ENCODE measurements around the gene GSN. TPM values are rescaled to one million over a fixed set of nuclear protein-coding genes. Genes with fewer than 3 reads are reported as not detected.

GSN gene
- polyA plus RNA-seq = 1,000 to 10,000 TPM in 2 of 3 donors, 100 to 1,000 TPM in 1; 183 to 2,232 (median 1,519) TPM

- 1 to 3% (median 2%) methylated on average over 40 to 63 of the region's 64 CpGs for WGBS, 3 donors
- no peak within 1 kb of the TSS for H3K27ac ChIP-seq (ENCODE audit: low read depth, low read length)
Observed at GRCh38 chr9:121267689-121268597, at the start of gene GSN. Gene GSN, plus strand, starts transcription at chr9:121268162. Its CDS starts 33,810 bp downstream, at chr9:121301972.

GRCh38 chr9:121218357-121219027 is 49.5 kb upstream of the GSN start:
- WGBS, 3 donors = 93 to 94% (median 93%) methylated on average over 8 of the region's 8 CpGs

DNA sequence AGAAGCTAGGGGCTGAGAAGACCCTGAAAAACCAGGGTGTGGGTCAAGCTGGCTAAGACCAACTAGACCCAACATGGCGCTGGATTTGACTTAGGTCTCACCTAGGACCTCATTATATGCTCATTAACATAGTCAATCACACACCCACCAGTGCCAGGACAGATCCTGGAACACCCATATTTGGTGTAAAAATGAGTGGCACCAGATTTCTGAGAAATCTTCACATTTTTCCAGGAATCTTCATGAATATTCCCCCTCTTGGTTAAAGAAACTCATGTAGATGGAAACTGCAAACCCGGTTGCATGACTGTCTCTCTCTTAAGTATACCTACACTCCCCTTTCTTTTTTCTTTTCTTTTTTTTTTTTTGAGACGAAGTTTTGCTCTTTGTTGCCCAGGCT is 48.4 kb upstream of the GSN start:
- no peak overlapping the region for H3K27ac ChIP-seq (ENCODE audit: low read depth, low read length)
- WGBS, 3 donors = 94 to 95% (median 94%) methylated on average over 3 of the region's 3 CpGs

More at GRCh38 chr9:121218357-121219027, 49.5 kb upstream of the GSN start:
- H3K27ac ChIP-seq (ENCODE audit: low read depth, low read length) = no peak overlapping the region

GRCh38 chr9:121220996-121221663 is 46.8 kb upstream of the GSN start:
- no peak overlapping the region for H3K27ac ChIP-seq (ENCODE audit: low read depth, low read length)
- 62 to 85% (median 71%) methylated on average over 13 of the region's 13 CpGs for WGBS, 3 donors

GRCh38 chr9:121221664-121222055 is 46.3 kb upstream of the GSN start:
- H3K27ac ChIP-seq (ENCODE audit: low read depth, low read length) = no peak overlapping the region
- 95 to 100% (median 96%) methylated on average over 2 of the region's 2 CpGs for WGBS, 3 donors

DNA sequence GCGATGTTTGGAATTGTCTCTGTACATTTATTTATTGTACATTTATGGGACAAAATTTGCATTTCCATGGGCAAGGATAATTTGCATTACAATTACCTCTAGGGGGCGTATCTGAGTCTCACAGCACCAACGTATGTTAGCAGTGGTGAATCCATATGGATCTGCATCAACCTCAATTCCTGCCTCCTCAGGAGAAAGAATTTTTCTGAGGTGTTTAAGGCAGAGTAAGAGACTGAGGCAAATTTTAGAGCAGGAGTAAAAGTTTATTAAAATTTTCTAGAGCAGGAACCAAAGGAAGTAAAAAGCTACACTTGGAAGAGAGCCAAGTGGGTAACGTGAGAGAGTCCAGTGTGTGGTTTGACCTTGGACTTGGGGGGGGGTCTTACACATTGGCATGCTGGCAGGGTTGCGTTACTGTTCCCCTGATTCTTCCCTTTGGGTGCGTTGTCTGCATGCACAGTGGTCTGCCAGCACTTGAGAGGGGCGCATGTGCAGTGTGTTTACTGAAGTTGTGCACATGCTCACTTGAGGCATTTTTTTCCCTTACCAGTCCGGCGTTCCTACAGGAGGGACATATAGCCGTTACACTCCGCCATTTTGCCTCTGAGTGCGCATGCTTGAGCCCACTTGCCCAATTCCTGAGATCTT is 45.3 kb upstream of the GSN start:
- no peak overlapping the region for H3K27ac ChIP-seq (ENCODE audit: low read depth, low read length)
- 56 to 58% (median 56%) methylated on average over 12 of the region's 12 CpGs for WGBS, 3 donors

DNA sequence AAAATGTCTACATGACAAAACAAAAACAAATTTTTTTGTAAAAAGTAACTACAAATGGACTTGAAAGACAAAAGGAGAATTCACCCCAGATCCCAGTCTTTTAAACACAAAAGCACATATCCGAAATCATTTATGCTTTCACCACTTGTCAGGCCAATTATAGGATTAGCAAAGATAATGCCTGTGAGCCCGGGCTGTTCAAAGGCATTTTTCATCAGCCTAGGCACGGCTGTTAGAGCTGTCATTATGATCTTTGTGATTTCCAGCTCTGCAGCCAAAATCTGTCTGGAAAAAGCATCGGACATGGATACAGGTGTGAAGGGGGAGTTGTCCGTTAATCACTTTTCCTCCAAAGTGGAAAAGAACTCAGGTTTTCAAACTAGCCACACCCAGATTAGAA is 42.7 kb upstream of the GSN start:
- H3K27ac ChIP-seq (ENCODE audit: low read depth, low read length) = no peak overlapping the region
- 65 to 88% (median 83%) methylated on average over 5 of the region's 5 CpGs for WGBS, 3 donors

- H3K27ac ChIP-seq (ENCODE audit: low read depth, low read length) = no peak overlapping the region
- 77 to 85% (median 84%) methylated on average over 2 of the region's 2 CpGs for WGBS, 3 donors
Observed at GRCh38 chr9:121226175-121226574, 41.8 kb upstream of the GSN start.

DNA sequence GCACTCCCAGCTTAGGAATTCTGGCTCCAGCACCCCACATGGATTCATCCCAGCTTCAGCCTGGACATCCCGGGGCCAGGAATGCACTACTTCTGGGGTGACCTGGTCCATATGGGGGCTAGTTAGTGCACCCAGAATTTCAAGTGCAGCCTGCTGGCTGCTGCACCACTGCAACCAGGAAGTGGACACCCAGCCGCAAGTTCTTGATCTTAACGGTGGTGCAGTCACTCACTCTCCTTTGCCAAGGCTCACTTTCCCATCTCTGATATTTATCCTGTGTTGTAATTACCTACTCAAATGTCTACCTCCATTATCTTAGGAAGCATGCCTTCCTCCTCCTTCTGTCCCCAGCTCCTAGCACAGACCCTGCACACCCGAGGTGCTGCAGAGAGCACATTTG is 40.1 kb upstream of the GSN start:
- WGBS, 3 donors = 56 to 62% (median 61%) methylated on average over 4 of the region's 4 CpGs
- H3K27ac ChIP-seq (ENCODE audit: low read depth, low read length) = no peak overlapping the region

- H3K27ac ChIP-seq (ENCODE audit: low read depth, low read length) = no peak overlapping the region
- WGBS, 3 donors = 77 to 79% (median 77%) methylated on average over 5 of the region's 5 CpGs
Observed at GRCh38 chr9:121230256-121230655, 37.7 kb upstream of the GSN start.

DNA sequence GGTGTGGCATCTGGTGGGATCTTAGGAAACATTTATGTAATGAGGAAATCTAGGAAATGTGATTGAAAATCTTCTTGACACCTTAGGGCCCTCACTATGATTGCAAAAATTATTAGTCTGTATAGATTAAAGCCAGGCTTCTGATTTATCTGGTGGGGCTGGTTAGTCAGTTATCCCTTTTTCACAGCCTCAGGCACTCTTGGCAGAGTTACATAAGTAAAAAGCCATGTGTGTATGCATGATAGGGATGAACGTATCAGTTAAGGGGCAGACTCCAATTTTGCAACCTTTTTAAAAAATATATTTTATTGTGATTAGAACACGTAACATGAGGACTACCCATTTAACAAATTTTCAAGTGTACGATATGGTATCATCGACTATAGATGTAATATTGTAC is 35.7 kb upstream of the GSN start:
- no peak overlapping the region for H3K27ac ChIP-seq (ENCODE audit: low read depth, low read length)
- WGBS, 3 donors = 94 to 96% (median 95%) methylated on average over 4 of the region's 4 CpGs

DNA sequence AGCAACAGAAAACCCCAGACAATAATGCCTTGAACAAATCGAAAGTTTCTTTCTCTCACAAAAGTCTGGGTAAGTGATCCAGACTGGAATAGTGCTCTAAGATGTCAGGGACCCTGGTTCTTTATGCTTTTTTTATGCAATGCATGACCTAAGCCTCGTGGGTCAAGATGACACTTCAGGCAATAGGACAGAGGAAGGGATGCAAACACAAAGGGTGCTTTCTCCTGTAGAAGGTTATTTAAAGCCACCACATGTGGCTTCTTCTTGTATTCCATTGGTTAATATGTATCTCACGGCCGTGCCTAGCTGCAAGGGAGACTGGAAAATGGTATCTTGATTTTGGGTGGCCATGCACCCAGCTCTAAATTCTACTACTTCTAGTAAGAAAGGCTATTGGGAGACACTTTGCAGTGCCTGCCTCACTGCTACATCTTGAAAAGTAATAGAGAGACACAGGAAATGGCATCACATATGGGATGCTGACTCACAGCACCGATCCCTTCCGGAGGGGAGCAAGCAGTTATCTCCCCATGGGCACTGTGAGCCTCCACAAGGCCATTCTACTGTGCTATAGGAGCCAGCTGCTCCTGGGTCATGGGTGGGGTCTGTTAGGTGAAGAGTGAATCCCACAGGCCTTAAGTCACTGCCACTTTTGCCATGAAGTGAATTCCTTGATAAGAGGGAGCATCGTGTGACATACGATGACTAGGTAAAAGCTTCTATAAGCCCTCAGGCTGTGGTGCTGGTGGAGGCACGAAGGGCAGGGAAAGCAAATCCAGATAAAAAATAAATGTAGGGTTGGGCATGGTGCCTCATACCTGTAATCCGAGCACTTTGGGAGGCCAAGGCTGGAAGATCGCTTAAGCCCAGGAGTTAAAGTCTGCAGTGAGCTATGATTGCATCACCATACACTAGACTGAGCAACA is 33.8 kb upstream of the GSN start:
- WGBS, 3 donors = 77 to 85% (median 79%) methylated on average over 11 of the region's 11 CpGs
- no peak overlapping the region for H3K27ac ChIP-seq (ENCODE audit: low read depth, low read length)

GRCh38 chr9:121234832-121235161 is 33.2 kb upstream of the GSN start:
- 72 to 88% (median 74%) methylated on average over 6 of the region's 6 CpGs for WGBS, 3 donors
- no peak overlapping the region for H3K27ac ChIP-seq (ENCODE audit: low read depth, low read length)

DNA sequence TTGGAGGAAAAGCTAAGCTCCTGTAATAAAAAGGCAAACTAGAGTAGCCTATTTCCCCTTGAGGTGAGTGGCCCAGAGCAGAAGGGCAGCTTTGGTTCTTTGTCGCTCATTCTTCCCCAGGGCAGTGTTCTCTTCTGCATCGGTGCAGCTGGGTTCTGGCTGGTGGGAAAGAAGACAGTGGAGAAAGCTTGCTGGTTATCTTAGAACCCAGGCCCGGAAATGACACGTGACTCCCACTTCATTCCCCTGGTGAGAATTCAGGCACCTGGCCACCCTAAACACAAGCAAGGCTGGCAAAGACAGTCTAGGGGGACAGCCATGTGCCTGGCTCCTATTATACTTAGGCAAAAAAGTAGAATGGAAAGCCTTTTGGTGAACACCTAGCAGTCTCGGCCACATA is 32.5 kb upstream of the GSN start:
- no peak overlapping the region for H3K27ac ChIP-seq (ENCODE audit: low read depth, low read length)
- WGBS, 3 donors = 63 to 98% (median 97%) methylated on average over 5 of the region's 5 CpGs

DNA sequence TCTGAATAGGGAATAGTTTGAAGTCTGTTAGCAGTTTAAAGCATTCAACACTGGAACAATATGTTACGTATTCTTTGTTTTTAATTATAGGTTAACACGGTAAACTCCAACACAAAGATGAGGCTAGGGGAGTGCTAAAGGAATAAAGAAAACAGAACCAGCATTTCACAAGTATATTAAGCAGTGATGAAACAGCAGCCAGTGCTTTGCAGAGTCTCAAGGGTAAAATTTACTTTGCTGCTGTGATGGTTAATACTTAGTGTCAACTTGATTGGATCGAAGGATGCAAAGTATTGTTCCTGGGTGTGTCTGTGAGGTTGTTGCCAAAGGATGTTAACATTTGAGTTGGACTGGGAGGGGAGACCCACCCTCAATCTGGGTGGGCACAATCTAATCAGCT is 30.0 kb upstream of the GSN start:
- H3K27ac ChIP-seq (ENCODE audit: low read depth, low read length) = no peak overlapping the region
- 69 to 87% (median 73%) methylated on average over 3 of the region's 3 CpGs for WGBS, 3 donors

GRCh38 chr9:121239071-121239470 is 28.9 kb upstream of the GSN start:
- 88 to 95% (median 93%) methylated on average over 3 of the region's 3 CpGs for WGBS, 3 donors

DNA sequence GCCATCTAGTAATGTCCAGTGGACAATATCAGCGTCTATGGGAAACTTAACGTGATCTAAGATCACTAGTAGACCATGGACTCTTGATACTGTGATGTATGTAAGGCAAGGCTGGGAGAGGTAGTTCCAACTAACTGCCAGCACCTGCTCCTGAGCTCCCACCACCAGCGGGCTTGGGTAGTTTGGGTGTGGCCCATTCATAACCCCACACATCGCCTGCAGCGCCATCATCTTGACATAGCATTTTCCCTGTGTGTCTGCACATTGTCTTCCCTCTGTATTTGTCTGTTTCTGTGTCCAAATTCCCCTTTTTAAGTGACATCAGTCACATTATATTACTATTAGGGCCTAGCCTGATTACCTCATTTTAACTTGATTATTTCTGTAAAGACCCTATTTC is 28.1 kb upstream of the GSN start:
- WGBS, 3 donors = 97 to 99% (median 98%) methylated on average over 5 of the region's 5 CpGs
- no peak overlapping the region for H3K27ac ChIP-seq (ENCODE audit: low read depth, low read length)

More at GRCh38 chr9:121239071-121239470, 28.9 kb upstream of the GSN start:
- H3K27ac ChIP-seq (ENCODE audit: low read depth, low read length) = no peak overlapping the region

Data from adipose tissue (tissue), 3 donors.